Fibroblast of the aortic adventitia (primary cell): ENCODE results near the gene PDCD7. TPM values are rescaled to one million over a fixed set of nuclear protein-coding genes. Genes with fewer than 3 reads are reported as not detected.
A peak's percentile ranks its signal among the peaks of the same experiment; 100 is the strongest.

Experiments
- DNase-seq: peaks from one replicate; pipeline ENCODE4 v3.0.0-alpha.2; 2010; ENCODE audit warnings: low read depth
- H3K4me3 ChIP-seq: 2 replicates; pipeline ENCODE4 v1.5.1; 2011; ENCODE audit warnings: low read depth, mild to moderate bottlenecking, control low read depth, low read length, moderate library complexity
- total RNA-seq: library from RNA; depleted of rRNA; stranded (reverse); fragments of >200 nt; gene quantifications from 2 replicates; pipeline ENCODE4 v1.2.3, GENCODE V29; 2012; ENCODE audit warnings: low replicate concordance
- TF ChIP-seq, protein P1 (sequence below): IDR thresholded peaks from 2 replicates; pipeline ENCODE4 v1.5.1; 2011; ENCODE audit warnings: mild to moderate bottlenecking, low read length, control low read depth, inconsistent platforms; ENCODE audit not compliant: insufficient read depth

The PDCD7 gene
- total RNA-seq, 1 donor = 15.7 TPM

DNA sequence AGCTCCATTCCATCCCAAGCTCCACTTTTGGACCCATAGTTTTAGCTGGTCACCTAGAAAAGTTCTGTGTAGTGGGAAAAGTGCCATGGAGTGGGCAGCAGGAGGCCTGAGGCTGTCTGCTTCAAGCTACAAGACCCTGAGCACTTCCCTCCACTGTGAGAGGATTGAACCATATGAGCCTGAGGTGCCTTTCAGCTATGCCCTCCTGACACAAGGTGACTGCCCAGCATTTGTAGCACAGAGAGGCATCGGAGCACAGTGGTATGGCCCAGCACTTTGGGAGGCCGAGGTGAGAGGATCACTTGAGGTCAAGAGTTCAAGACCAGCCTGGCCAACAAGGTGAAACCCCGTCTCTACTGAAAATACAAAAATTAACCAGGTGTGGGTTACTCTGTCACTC, 61.0 kb downstream of the PDCD7 start:
- TF ChIP-seq, protein P1, sequence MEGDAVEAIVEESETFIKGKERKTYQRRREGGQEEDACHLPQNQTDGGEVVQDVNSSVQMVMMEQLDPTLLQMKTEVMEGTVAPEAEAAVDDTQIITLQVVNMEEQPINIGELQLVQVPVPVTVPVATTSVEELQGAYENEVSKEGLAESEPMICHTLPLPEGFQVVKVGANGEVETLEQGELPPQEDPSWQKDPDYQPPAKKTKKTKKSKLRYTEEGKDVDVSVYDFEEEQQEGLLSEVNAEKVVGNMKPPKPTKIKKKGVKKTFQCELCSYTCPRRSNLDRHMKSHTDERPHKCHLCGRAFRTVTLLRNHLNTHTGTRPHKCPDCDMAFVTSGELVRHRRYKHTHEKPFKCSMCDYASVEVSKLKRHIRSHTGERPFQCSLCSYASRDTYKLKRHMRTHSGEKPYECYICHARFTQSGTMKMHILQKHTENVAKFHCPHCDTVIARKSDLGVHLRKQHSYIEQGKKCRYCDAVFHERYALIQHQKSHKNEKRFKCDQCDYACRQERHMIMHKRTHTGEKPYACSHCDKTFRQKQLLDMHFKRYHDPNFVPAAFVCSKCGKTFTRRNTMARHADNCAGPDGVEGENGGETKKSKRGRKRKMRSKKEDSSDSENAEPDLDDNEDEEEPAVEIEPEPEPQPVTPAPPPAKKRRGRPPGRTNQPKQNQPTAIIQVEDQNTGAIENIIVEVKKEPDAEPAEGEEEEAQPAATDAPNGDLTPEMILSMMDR = no peak
- no peak for DNase-seq

DNA sequence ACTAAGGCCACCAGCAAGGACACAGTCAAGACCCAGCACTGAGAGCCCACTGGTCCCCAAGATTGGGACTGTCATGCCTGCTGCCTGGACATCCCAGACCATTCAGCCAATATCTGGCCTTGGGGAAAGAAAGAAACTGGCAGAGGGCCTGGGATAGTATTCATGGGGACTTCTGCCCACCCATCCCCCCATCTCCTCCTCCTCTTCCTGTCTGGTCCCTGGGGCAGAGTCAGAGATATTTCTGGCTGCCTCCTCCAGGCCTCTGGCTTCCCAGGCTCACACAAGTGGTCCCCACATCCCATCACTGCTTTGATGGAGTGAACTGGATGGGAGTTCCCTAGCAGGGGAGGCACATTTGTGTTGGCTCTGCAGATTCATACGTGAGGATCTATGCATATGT, 61.6 kb downstream of the PDCD7 start:
- H3K4me3 ChIP-seq = no peak overlapping the region
- DNase-seq = peak; percentile 63
- TF ChIP-seq, protein P1 = no peak

More for the DNA sequence above, 61.0 kb downstream of the PDCD7 start:
- no peak overlapping the region for H3K4me3 ChIP-seq

DNA sequence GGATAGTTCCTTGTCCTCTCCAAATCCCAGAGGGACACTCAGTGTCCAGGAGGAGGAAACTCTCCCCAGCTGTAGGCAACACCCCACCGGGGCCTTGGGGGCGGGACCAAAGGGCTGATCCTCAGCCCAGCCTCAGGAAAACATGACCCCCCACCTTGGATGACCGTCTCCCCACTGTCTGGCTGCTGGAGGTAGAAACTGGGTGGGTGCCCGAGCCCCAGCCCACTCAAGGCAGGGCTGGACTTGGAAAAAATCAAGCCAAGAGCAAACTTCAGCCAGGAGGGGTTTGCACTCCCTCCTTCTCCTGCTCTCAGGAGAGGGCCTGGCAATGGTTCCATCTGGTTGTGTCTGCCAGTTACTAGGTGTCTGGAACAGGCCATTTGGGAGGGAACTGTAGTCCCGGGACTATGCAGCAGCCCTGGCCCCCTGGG, 62.2 kb downstream of the PDCD7 start:
- H3K4me3 ChIP-seq = no peak overlapping the region
- DNase-seq = peak; percentile 82

DNA sequence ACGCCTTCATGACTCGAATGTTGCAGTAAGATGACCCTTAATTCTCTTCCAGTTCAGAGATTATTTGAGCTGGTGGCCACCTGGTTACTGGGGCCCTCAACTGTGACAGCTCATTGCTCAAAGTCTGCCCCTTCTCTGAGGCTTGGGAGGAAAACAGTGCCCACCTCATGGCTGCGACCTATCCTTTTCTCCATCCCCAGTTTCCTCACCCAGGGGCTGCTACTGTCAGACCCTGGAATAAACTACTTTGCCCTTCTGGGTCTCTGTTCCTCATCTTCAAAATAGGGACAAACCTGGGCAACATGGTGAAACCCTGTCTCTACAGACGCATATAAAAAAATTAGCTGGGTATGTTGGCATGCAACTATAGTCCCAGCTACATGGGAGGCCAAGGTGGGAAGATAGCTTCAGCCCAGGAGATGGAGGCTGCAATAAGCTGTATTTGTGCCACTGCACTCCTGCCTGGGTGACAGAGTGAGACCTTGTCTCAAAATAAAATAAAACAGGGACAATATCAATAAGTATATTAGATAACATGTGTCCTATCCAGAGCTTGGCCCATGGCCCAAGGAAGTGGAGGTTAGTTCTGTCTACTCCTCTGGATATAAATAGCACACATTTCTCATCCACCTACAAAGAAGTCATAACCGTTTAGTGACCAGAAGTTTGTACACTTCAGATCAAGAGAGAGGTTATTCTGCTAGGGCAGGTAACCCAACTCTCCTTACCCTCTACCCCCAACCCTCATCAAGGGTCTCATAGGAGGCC, 63.6 kb downstream of the PDCD7 start:
- no peak for DNase-seq
- H3K4me3 ChIP-seq = no peak overlapping the region
- TF ChIP-seq, protein P1 = no peak

More for the DNA sequence above, 62.2 kb downstream of the PDCD7 start:
- TF ChIP-seq, protein P1 = no peak

DNA sequence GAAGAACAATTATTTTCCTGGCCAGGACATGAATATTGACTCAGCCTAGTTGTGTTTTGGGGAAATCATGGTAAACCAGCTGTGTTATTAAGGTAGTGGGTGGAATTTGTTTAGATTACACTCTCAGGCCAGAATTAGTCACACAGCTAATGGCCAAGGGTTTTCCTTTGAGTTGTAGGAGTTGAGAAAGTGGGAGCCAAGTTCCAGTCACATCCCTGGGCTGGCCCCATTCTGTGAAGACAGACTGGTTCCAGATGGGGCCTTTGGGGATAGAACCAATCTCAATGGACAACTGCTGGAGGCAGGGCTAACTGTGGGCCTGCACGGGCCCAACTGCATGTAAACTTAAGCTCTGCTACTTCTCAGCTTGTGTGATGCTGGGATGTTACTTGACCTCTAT, 64.4 kb downstream of the PDCD7 start:
- TF ChIP-seq, protein P1 = no peak
- H3K4me3 ChIP-seq = no peak overlapping the region
- DNase-seq = peak; percentile 99

DNA sequence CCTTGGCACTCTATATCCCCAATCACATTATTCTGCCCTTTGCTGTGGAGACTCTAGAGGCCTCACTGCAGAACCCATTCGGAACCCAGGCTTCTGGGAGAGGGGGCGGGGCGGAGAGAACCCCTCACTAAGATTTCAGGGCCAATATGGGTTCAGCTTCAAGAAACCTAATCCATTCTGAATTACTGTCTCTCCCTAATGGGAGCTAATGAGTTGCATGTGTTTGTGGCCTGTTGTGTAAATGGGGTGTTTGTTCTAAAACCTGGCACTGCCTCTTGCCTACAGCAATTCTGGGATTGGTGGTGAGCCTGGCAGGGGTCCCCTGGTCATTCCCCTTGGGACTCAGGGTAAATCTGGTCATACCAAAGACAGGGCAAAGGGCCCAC, 65.2 kb downstream of the PDCD7 start:
- H3K4me3 ChIP-seq = no peak overlapping the region

More for the DNA sequence above, 65.2 kb downstream of the PDCD7 start:
- TF ChIP-seq, protein P1 = no peak
- DNase-seq = no peak
